Measurements from ENCODE around the gene DBI.

DBI gene

DNA sequence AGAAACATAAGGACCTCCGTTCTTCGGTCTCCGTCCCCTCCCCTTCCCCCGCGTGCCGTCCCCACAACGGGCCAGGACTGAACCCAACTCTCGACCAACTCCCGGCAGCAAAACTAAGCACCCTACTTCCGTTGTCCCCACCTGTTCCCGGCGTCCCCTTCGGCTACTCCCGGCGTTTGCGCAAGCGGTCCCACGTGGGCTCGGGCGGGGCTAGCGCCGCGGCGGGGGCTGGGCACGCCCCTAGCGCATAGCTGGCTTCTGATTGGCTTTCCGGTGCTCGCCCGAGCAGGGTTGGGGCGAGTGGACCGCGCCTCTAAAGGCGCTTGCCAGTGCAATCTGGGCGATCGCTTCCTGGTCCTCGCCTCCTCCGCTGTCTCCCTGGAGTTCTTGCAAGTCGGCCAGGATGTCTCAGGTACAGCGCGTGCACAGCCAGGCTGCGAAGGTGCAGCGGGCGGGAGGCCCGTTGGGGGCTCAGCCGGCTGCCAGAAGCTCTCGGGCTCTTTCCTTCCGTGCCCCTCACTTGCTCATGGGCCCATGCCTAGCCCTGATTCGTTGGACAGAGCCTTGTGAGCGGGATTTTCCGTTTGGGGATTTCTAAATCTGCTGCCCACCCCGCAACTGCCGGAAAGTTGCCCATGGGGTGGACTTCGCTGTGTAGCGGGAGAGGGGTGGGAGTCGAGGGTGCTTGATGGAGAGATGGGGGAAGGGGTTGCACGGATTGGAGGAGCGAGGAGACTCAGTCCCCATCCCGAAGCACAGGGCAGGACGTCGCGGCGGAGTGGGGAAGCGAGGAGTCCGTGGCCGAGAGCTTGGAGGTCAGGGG, at the start of gene DBI, which contains the start of gene C2orf76:
Gene DBI (plus strand): TSS at position 329 of the 823 bp plus-strand sequence. CDS start 75 bp downstream, at position 404.
Gene C2orf76 (minus strand): TSS at position 186 of the 823 bp plus-strand sequence. CDS start 26,875 bp downstream, outside the sequence.
- DNase-seq = peak; percentile 97

DNA sequence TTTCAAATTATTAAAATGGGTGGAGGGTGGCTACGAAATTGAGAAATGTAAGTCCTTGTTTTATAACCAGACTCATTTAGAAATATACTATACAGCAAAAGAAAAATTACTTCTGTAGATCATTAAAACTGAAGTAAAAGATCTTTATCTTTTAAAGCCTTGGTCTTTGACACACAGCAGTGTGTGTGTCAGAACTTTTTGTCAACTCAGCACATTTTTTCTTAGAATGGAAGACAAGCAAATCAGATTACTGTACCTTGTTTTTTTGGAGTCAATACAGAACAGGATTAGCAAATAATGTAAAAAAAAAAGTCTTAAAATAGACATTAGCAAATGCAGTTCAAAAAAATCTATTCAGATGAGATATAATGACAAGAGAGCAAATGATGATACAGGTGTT, 49.2 kb upstream of the DBI start:
- DNase-seq = no peak

DNA sequence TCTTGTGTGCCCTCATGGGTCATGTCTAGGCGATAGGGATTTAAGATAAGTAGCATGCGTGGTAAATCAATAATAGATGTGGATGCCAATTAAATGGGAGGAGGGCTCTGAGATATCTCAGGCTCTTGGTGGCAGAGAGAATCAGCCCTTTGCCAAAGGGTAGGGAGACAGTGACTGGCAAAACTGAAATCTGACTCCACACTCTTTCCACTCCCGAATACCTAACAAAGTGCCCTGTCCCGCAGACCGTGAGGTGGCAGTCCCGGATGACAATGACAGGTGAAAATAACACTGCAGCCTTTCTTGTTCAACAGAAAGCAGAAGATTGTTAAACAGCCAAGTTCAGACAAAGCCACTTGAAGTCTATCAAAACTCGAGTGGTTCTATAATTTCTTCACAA, 47.2 kb upstream of the DBI start:
- no peak for DNase-seq

DNA sequence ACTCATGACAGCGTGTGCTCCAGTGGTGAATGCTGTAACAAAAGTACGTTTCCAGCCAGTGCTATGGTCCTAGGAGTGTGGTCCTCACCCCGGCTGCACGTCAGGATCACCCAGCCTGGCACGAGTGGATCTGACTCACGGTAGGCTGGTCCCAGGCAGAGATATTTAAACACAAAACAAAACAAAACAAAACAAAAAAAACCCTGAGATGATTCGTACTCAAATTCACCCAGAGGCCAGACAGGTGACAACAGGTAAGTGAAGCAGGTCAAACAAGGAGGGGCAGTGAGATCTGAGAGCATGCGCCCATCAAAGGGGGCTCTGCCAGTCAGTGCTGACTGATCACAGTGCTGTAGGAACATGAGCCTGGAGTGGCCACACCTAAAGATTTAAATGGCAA, 43.3 kb upstream of the DBI start:
- DNase-seq = no peak

DNA sequence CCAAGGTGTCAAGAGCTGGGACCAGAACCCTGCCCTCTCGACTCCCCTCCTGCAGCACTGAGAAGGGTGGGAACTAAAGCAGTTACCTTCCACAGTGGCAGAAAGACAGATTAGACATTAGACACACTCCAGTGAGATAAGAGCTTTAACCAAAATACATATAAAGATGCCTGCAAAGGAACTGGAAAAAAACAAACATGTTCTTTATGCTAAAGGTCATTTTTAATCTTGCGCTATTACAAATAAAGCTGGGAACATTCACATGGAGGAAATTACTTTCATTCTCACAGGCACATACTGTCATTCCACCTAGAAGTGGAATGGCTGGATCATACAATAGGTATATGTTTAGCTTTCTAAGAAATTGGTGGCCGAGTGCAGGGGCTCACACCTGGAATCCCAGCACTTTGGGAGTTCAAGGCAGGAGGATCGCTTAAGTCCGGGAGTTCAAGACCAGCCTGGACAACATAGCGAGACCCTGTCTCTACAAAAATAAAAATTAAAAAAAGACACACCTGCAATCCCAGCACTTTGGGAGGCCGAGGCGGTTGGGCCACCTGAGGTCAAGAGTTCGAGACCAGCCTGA, 42.0 kb upstream of the DBI start:
- DNase-seq = no peak

DNA sequence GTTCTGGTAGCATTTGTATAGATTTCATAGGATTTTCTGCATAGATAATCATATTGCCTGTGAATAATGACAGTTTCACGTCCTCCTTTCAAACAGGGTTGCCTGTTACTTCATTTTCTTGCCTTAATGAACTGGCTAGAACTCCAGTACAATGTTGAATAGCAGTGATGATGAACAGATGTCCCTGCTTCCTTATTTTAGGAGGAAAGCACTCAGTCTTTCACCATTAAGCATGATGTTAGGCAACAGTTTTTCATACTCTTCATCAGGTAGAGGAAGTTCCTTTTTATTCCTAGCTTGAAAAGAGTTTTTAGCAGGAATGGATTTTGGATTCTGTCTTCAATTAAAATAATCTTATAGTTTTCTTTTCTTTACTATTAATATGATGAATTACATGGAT, 39.8 kb upstream of the DBI start:
- no peak for DNase-seq

DNA sequence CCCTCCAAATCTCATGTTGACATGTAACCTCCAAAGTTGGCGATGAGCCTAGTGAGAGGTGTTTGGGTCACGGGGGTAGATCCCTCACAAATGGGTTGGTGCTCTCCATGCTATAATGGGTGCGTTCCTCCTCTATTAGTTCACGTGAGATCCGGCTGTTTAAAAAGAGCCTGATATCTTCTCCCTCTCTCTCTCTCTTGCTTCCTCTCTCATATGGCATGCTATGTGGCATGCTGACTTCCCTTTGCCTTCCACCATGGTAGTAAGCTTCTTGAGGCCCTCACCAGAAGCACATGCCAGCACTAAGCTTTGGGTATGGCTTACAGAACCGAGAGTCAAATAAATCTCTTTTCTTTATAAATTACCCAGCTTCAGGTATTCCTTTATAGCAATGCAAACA, 39.3 kb upstream of the DBI start:
- DNase-seq = no peak

DNA sequence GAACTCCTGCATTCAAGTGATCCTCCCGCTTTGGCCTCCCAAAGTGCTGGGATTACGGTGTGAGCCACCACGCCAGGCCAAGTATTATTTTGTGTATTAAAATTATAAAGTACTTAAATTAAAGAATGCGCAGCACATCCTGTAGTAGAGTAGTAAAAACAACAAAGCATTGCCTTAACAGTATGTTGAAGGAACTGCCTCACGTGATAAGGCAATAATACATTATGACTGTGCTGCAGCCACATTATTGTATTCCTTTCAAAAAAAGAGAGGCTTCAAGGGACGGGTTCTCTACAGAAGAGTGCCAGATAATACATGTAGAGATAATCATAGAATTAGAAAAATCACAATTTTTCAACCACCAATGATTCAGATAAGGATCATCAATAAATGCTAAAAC, 33.8 kb upstream of the DBI start:
- no peak for DNase-seq

DNA sequence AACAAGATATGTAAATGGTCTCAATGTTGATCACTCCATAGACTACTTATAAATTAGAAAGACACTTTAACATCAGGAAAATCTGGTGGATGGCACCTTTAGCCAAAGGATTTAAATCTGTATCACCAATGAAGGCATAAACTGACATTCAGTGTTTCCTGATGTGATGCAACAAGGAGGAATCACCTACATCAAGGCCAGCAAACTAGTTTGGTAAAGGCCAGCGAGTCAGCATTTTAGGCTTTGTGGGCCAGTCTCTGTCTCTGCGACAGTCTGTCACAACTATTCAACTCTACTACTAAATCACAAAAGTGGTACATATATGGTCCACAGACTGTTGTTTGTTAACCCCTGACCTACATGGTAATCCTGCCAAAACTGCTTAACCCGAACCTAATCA, 33.4 kb upstream of the DBI start:
- DNase-seq = no peak

DNA sequence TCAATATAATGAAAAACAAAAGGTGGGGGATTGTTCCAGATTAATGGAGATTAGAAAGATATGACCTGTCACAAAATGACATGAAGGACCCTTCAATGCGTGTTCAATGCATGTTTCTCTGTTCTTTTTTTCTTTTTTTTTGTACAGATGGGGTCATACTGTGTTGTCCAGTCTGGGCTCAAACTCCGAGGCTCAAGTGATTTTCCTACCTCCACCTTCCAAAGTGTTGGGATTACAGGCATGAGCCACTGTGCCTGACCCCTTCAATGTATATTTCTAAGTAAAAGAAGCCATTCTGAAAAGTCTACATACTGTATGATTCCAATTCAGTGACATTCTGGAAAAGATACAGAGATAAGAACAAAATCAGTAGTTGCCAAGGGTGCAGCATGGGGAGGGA, 32.9 kb upstream of the DBI start:
- no peak for DNase-seq

DNA sequence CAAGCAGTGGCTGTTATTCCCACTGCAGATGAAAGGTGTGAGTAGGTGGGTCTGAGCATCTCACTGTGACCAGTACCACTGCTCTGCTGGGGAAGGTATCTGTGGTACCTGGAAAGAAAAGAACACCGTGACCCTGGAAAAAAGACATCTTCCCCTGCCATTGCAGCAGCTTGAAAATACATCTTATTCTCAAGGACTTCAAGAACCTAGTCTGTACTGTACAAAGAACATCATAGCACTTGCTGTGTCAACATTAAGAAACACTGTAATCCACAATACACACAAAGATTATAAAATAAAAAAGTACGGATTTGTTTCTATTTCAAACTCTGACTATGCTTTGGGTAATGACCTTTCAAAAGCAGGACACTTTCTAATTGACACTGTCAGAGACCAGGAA, 29.0 kb upstream of the DBI start:
- DNase-seq = no peak

DNA sequence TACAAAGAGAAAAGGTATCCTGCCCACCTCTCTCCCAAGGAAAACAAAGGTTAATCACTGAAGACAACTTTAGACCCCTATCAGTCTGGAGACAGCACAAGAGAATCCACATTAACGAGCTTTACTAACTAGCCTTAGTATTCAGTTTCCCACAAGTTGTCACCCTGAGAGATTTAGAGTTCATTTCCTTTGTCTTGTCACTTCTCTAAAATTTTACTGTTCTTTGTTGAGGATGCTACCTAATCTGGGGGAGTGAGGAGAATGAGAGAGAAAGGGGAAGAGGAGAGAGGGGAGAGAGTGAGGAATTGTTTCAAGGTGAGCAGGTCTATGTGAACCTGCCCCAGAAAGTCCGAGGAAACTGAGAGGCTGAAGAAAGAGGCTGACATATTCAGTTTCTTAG, 28.5 kb upstream of the DBI start:
- DNase-seq = no peak

DNA sequence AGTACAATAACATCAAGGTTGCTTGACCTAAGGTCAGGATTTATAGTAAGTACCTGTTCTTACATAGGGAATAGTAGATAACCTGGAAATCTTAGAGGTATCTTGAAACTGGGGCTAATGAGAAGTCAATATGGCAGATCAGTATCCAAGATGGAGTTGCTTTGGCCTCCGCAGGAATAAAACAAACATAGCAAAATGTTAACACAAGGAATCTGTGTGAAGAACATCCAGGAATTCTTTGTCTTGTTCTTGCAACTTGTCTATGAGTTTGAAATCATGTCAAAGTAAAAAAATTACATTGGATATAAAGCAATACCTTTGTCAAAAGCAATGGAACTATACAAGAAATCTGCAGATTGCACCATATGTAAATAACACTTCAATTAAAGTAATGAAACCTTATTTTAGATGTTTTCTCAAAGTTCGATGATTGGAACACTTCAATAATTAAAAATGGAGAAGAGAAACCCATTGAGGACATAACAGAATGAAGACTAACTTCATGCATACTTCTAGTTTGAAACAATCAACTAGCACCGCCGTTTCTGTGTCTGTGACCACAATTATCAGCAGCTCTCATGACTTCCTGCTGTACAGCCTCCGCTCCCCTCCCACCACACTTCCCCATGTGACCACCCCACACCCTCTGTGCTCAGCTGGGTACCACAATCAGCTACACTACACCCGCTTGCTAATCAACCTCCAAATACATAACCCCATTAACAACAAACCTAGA, 27.8 kb upstream of the DBI start:
- no peak for DNase-seq

DNA sequence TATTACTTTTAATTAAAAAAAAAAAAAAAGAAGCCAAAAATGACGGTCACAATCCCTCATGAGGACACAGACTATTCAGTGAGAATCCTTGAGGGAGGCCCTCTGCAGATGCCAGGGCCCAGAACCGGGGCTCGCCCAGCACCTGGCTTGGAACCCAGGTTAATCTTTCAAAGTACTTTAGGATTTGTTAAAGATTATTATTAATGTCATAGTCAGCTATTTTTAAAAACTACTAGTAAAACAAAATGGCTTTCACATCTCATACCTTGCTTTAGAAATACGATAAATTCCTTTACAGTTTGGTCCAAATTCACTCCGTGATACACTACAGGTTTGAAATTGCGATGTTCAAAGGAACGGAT, 27.2 kb upstream of the DBI start:
- DNase-seq = no peak

DNA sequence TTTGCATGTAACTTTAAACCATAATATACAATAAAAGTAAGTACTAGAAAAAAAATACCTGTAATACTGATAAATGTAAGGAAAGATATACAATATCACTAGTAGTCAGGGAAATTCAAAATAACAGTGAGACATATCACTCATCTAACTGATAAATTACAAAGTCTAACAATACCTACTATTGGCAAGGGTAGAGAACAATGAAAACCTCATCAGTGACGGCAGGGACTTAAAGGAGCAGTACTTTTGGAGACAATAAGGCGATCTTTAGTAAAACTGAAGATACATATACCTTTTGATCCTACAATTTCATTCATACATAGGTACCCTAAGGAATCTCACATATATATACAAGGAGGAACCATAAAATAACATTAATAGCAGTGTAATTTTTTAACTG, 25.1 kb upstream of the DBI start:
- DNase-seq = no peak

DNA sequence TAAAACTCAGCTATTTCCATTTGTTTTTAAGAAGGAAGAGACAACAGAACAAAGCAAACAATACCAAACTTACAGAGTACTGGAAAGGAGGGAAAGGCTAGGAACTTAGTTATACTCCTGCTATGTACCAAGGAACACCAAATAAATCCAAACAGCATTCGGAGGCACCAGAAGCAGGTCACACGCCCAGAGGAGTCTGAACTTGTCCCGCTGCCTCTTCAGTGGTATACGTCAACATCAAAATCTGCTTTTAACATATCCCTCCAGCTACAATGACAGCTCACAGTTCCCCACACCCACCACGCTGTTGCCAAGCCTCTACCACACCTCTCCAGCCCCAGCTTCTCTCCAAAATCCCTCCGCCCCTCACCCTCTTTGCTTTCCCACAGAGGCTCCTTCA, 17.5 kb upstream of the DBI start:
- DNase-seq = no peak

DNA sequence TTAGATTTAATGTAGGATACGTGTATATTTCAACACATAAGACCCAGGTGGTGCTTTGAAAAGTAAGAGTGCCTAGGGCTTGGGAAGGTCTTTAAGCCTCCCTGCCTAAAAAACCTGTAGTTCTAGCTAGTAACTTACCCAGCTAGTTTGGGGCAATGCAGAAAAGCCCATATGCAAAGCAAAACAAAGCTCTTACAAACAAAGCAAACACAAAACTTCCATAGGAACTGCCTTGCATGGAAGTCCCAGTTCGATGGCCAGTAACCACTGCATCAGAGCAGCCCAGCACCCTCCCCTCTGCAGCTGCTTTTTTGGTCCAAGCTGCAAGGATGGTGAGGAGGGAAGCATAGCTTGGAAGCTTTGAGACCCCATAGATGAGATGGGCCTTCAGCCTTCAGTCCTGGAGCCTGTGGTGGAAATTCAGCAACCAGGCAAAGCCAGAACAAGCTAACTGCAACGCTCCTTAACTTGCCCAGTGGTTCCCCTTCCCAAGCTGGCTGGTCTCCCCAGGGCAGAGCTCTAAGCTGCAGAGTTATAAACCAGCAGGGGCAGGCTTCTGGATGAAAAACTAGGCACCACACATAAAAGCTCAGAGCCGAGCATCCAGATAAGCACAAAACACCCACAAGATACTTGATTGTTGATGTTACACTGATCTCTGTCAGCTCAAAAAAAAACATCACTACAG, 16.3 kb upstream of the DBI start:
- no peak for DNase-seq

DNA sequence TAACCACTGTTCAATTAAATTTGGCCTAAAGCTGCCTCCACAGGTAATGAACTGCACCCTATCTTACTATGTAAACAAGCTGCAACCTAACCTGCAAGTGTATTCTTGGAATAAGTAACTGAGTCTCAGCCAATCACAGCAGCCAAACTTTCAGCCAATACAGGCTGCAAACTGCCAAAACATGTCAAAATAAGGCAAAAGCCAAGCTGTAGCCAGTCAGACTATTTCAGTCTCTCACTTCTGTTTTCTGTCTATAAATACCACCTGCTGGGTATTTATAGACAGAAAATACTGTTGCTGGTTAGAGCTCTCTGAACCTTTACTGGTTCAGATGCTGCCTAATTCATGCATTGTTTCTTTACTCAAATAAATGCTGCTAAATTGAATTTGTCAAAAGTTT, 14.4 kb upstream of the DBI start:
- DNase-seq = no peak

DNA sequence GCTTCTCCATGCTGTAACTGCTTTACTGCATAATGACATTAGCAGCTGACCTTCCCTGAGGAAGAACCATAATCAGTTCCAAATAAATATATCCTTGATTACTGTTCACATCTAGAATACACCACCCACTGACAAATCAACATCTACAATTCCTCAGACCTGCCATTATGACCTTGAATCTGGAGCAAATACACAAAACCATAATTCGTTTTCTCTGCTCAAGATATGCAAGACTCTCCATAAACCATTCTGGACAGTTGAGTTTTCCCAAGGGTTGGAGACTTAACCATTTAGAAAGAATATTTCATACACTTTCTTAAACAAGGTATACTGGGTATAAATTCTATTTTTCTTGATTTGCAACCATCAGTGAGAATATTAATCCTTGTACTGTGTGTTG, 11.9 kb upstream of the DBI start:
- DNase-seq = no peak

DNA sequence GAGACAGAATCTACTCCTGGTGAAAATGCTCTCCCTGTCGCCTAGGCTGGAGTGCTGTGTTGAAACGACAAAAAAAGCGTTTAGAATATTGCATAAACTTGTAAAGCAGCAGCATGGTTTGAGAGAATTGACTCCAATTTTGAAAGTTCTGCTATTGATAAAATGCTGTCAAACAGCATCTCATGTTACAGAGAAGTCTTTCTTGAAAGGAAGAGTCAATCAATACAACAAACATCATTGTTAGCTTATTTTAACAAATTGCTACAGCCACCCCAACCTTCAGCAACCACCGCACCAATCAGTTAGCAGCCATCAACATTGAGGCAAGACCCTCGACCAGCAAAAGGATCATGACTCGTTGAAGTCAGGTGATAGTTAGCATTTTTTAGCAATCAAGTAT, 7.0 kb upstream of the DBI start:
- DNase-seq = no peak

DNA sequence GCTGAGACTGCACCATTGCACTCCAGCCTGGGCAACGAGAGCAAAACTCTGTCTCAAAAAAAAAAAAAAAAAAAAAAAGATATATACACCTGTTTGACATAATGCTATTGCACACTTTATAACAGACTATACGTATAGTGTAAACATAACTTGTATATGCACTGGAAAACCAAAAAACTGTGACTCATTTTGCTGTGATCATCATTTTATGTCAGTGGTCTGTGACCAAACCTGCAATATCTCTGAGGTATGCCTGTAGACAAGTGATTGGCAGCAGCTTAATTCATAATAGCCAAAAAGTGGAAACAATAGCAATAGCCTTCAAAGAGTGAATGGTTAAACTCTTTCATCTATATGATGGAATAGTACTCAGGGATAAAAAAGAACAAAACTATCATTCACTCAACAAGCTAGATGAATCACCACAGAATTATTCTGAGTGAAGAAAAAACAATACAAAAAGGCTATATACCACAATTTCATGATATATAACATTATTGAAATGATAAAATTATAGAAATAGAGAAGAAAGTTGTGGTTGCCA, 6.3 kb upstream of the DBI start:
- no peak for DNase-seq

DNA sequence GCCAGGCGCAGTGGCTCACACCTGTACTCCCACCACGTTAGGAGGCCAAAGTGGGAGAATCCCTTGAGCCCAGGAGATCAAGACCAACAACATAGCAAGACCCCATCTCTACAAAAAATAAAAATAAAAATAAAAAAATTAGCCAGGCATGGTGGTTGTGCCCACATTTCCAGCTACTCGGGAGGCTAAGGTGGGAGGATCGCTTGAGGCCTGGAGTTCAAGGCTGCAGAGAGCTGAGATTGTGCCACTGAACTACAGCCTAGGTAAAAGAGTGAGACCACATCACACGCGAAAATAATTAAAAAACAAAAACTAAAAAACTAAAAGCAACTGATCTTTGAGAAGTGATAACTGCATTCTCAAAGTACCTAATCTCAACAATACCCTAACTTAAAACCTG, 2.0 kb upstream of the DBI start:
- DNase-seq = no peak

DNA sequence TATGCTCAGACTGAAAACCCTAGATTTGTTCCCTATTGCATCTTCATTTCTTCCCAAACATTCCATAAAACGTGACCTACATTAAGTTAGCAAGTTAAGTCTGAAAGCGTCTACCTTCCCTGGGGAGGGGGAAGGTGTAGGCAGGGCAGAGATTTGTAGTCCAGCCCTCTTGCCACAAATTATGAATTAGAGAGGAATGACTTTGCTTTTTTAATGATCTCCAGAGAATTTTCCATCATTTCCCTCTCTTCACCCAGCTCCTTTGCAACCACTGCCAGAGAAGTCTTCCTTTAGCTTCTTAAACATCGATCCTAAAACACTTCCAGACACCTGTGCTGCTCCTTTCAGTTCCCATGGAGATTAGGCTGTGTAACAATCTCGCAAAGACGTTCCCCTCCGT, 1.3 kb upstream of the DBI start:
- no peak for DNase-seq

Data from hippocampal formation (tissue), 2 donors.